Gastroesophageal sphincter (tissue), 3 donors: ENCODE results near the gene EML4.

Experiments used
- CTCF ChIP-seq, 4 experiments: fragments of 200-600 bp in 2 of 4; fragments of 450-650 bp in 2 of 4; sonication (generic) in 1 of 4; IDR thresholded peaks; one replicate each; pipeline ENCODE4 v1.5.1; 2017 to 2019; ENCODE audit warnings: antibody characterized with exemption in 4 of 4, mild to moderate bottlenecking in 2 of 4, moderate library complexity in 2 of 4
- EP300 ChIP-seq: sonication (generic); formaldehyde crosslinking; IDR thresholded peaks from one replicate; pipeline ENCODE4 v1.6.1; 2017; ENCODE audit warnings: antibody characterized with exemption, mild to moderate bottlenecking
- POLR2A ChIP-seq, 2 donors: fragments of 450-650 bp; IDR thresholded peaks; one replicate each; pipeline ENCODE4 v1.6.1; 2017; ENCODE audit warnings: antibody characterized with exemption in 2 of 2, mild to moderate bottlenecking in 2 of 2, moderate library complexity in 1 of 2
- POLR2AphosphoS5 ChIP-seq: sonication (generic); formaldehyde crosslinking; IDR thresholded peaks from one replicate; pipeline ENCODE4 v1.6.1; 2017; ENCODE audit warnings: antibody characterized with exemption

DNA sequence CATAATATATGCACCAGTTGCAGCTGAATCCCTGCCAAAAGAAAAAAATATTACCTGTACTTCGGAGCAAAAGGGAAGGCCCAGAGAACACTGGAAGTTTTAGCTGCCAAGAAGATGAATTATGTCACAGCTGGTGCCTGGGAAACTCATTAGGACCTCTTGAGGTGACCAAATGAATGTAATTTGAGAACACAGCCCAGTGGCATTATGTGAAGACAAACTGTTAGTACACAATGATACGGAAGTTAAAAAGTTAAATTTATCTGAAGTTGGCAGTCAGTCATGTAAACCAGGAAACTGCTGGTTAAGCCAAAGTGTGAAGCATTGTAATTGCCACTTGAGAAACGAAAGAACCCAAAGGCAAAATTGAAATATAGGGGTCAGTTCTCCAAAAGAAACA lies 80.7 kb downstream of the EML4 start:
- TF ChIP-seq CTCF (IDR thresholded peaks at IDR 0.05), result no peak
- TF ChIP-seq POLR2A (IDR thresholded peaks at IDR 0.05), result no peak
- no peak for TF ChIP-seq POLR2AphosphoS5
- TF ChIP-seq EP300, result no peak
